GM12875 (cell line): ENCODE data around the gene METTL1.

ENCODE experiments used
- H3K4me3 ChIP-seq: one replicate; pipeline ENCODE4 v1.5.1; 2011; ENCODE audit warnings: low read depth, low read length, control low read depth
- CTCF ChIP-seq: IDR thresholded peaks from 2 replicates; pipeline ENCODE4 v1.5.1; 2011; ENCODE audit warnings: low read depth, mild to moderate bottlenecking, control low read depth, inconsistent platforms, low read length, moderate library complexity, borderline replicate concordance; ENCODE audit not compliant: insufficient read depth

The METTL1 gene

DNA sequence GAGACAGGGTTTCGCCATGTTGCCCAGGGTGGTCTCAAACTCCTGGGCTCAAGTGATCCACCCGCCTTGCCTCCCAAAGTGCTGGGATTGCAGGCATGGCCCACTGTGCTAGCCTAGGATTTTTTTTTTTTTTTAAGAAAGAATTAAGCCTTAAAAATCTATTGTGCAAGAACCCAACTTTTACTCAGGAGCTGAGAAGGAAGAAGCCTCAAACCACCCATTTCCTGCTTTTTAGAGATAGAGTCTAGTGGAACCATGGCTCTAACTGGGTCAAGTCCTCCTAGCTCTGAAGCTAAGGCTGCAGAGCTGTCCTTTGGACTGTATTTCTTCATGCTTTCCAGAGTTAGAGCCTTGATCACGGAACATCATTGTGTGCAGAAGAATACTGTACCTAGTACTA is 9.3 kb upstream of the METTL1 start:
- H3K4me3 ChIP-seq: no peak overlapping the region
- TF ChIP-seq CTCF: no peak

- H3K4me3 ChIP-seq: no peak overlapping the region
Measured at GRCh38 chr12:57780284-57780897, 8.5 kb upstream of the METTL1 start.

DNA sequence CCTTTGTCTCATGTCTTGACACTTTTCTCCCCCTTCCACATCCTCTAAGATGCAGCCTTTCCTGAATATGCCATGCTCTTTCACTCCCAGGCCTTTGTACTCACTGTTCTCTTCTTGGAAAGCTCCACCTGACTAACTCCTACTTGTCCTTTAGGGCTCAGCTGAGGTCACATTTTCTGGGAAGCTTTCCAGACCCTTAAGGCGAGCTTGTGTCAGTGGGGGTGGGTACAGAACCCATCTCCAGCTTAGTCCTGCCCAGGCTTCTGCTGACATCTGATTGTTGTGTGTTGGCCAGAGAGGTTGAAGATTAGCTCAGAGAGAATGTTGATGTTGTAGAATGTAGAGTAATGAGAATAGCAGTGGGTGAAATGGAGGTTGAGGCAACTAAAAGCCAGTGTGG is 7.8 kb upstream of the METTL1 start:
- TF ChIP-seq CTCF: no peak
- H3K4me3 ChIP-seq: no peak overlapping the region

More at GRCh38 chr12:57780284-57780897, 8.5 kb upstream of the METTL1 start:
- TF ChIP-seq CTCF: no peak

- H3K4me3 ChIP-seq: no peak overlapping the region
Measured at GRCh38 chr12:57777911-57778310, 6.0 kb upstream of the METTL1 start.

DNA sequence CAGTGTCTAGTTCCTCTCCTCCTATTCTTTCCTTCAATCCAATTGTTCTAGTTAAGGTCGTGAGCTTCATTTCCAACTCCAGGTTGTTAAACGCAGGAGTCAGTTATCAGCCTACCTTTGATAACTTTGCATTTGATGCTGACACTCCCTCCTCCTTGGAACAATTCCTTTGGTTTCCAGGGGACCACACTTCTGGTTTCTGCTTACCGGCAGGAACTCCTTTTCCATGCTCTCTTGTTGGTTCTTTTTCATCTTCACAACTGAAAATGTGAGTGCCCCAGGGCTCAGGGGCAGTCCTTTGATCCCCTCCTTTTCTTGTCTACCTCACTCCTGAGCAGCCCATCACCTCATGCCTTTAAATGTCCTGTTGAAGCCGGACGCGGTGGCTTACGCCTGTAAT is 5.5 kb upstream of the METTL1 start:
- no peak for TF ChIP-seq CTCF
- no peak overlapping the region for H3K4me3 ChIP-seq

More at GRCh38 chr12:57777911-57778310, 6.0 kb upstream of the METTL1 start:
- no peak for TF ChIP-seq CTCF

- H3K4me3 ChIP-seq: no peak overlapping the region
- TF ChIP-seq CTCF: no peak
Measured at GRCh38 chr12:57776247-57776587, 4.3 kb upstream of the METTL1 start.

- TF ChIP-seq CTCF: 0 out of 2 replicates have a peak, but pooled peaks have one; percentile 16
Measured at GRCh38 chr12:57775563-57776246, 3.8 kb upstream of the METTL1 start.

More at GRCh38 chr12:57775563-57776246, 3.8 kb upstream of the METTL1 start:
- no peak overlapping the region for H3K4me3 ChIP-seq
